A549 (cell line): Measurements from ENCODE around the gene ADCY2. TPM values are rescaled to one million over a fixed set of nuclear protein-coding genes. Genes with fewer than 3 reads are reported as not detected.

Source experiments
- ATAC-seq, 2 experiments: fragments of 200-7000 bp in 1 of 2; fragments of >200 bp in 1 of 2; cut with Nextera tagmentation in 1 of 2; cut with Tn5 transposase in 1 of 2; 3 replicates each; pipeline versions ENCODE4 v1.8.0 to v1.9.1; 2018 to 2020; ENCODE audit warnings: mild to moderate bottlenecking in 1 of 2, moderate library complexity in 1 of 2
- CTCF ChIA-PET: fragments of 300-600 bp; sonication (Branson Sonifier 250); formaldehyde crosslinking; extraction: SDS; loops from one replicate; lab custom pipeline; 2021; ENCODE audit warnings: antibody characterized with exemption, inconsistent platforms; lab: Yijun Ruan, JAX
- POLR2A ChIA-PET: fragments of 350-600 bp; formaldehyde crosslinking; extraction: SDS; loops from one replicate; lab custom pipeline; 2021; ENCODE audit warnings: antibody characterized with exemption, inconsistent platforms; lab: Yijun Ruan, JAX
- DNase-seq, 2 experiments: peaks; one replicate each; pipeline versions ENCODE4 v3.0.0 to v3.0.0-alpha.2; 2011 to 2016; ENCODE audit warnings: low read depth in 1 of 2, low spot score in 1 of 2
- FAIRE-seq: peaks from 2 replicates; lab custom pipeline; 2011; peaks lifted over from hg19 to GRCh38; lab: Jason Lieb, UNC
- H3K27ac ChIP-seq, 2 experiments: fragments of >200 bp; sonication (Bioruptor Twin); formaldehyde crosslinking; 3 replicates each; pipeline ENCODE4 v1.5.1; 2016 to 2017
- H3K4me1 ChIP-seq: fragments of >200 bp; sonication (Bioruptor Twin); formaldehyde crosslinking; 3 replicates; pipeline ENCODE4 v1.6.1; 2016
- H3K4me2 ChIP-seq: fragments of >200 bp; sonication (Bioruptor Twin); formaldehyde crosslinking; 3 replicates; pipeline ENCODE4 v1.6.1; 2016
- H3K4me3 ChIP-seq: fragments of >200 bp; sonication (Bioruptor Twin); formaldehyde crosslinking; 3 replicates; pipeline ENCODE4 v1.5.1; 2016
- H3K9me3 ChIP-seq: fragments of >200 bp; sonication (Bioruptor Twin); formaldehyde crosslinking; 3 replicates; pipeline ENCODE4 v1.6.1; 2016
- CBX8 ChIP-seq: fragments of 200-600 bp; sonication (generic); IDR thresholded peaks from 2 replicates; pipeline ENCODE4 v1.6.1; 2016
- CHD2 ChIP-seq: fragments of 150-350 bp; IDR thresholded peaks from 2 replicates; pipeline ENCODE4 v1.6.1; 2014; ENCODE audit warnings: low read length; ENCODE audit not compliant: partially characterized antibody
- CTCF ChIP-seq: fragments of >200 bp; sonication (Bioruptor Twin); formaldehyde crosslinking; IDR thresholded peaks from 3 replicates; pipeline ENCODE4 v1.5.1; 2016
- ELK1 ChIP-seq: fragments of 150-350 bp; IDR thresholded peaks from 2 replicates; pipeline ENCODE4 v1.6.1; 2014; ENCODE audit warnings: low read depth, mild to moderate bottlenecking, low read length
- FOXS1 ChIP-seq: fragments of 250-450 bp; sonication (Bioruptor Pico); IDR thresholded peaks from 2 replicates; pipeline ENCODE4 v1.5.0; 2020; ENCODE audit warnings: mild to moderate bottlenecking, moderate library complexity
- HEYL ChIP-seq: fragments of 250-450 bp; sonication (Bioruptor Pico); IDR thresholded peaks from 2 replicates; pipeline ENCODE4 v1.8.0; 2021; ENCODE audit warnings: mild to moderate bottlenecking, moderate library complexity
- HMGXB4 ChIP-seq: fragments of 250-450 bp; sonication (Bioruptor Pico); IDR thresholded peaks from 2 replicates; pipeline ENCODE4 v1.5.0; 2021; ENCODE audit warnings: mild to moderate bottlenecking, moderate library complexity, borderline replicate concordance
- HOXB13 ChIP-seq: fragments of 250-450 bp; sonication (Bioruptor Pico); IDR thresholded peaks from 2 replicates; pipeline ENCODE4 v1.5.0; 2020; ENCODE audit warnings: low read depth, mild to moderate bottlenecking, moderate library complexity
- JUNB ChIP-seq: fragments of >200 bp; sonication (Bioruptor Twin); formaldehyde crosslinking; IDR thresholded peaks from 2 replicates; pipeline ENCODE4 v1.6.1; 2016
- MAFK ChIP-seq: fragments of 450-650 bp; IDR thresholded peaks from 2 replicates; pipeline ENCODE4 v1.6.1; 2014; ENCODE audit not compliant: partially characterized antibody
- MYC ChIP-seq: IDR thresholded peaks from 2 replicates; pipeline ENCODE4 v1.6.1; 2012; ENCODE audit warnings: mild to moderate bottlenecking, inconsistent platforms, low read length, improper control_type of control experiment, borderline replicate concordance
- NFE2L2 ChIP-seq: fragments of 150-350 bp; conservative IDR thresholded peaks from 2 replicates; pipeline ENCODE4 v1.6.1; 2014; ENCODE audit warnings: low read length
- NR3C1 ChIP-seq: fragments of >200 bp; sonication (Bioruptor Twin); formaldehyde crosslinking; IDR thresholded peaks from 3 replicates; pipeline ENCODE4 v1.6.1; 2017
- PBX3 ChIP-seq: IDR thresholded peaks from 2 replicates; pipeline ENCODE4 v1.6.1; 2012
- PHF8 ChIP-seq: fragments of 200-600 bp; sonication (generic); IDR thresholded peaks from 2 replicates; pipeline ENCODE4 v1.6.1; 2016; ENCODE audit warnings: low read depth, mild to moderate bottlenecking, antibody characterized with exemption, moderate library complexity, borderline replicate concordance
- POLR2AphosphoS2 ChIP-seq: conservative IDR thresholded peaks from 2 replicates; pipeline ENCODE4 v1.6.1; 2012; ENCODE audit warnings: low read length, improper control_type of control experiment, inconsistent platforms
- RARB ChIP-seq: fragments of 250-450 bp; sonication (Bioruptor Pico); IDR thresholded peaks from 2 replicates; pipeline ENCODE4 v1.8.0; 2021; ENCODE audit warnings: mild to moderate bottlenecking, moderate library complexity
- RCOR1 ChIP-seq: fragments of 150-350 bp; IDR thresholded peaks from 2 replicates; pipeline ENCODE4 v1.6.1; 2014; ENCODE audit warnings: antibody characterized with exemption, low read length, low read depth
- TP53 ChIP-seq: fragments of 250-450 bp; sonication (Bioruptor Pico); IDR thresholded peaks from 2 replicates; pipeline ENCODE4 v1.5.0; 2021; ENCODE audit warnings: mild to moderate bottlenecking, moderate library complexity
- ZC3H11A ChIP-seq: fragments of 450-650 bp; IDR thresholded peaks from 2 replicates; pipeline ENCODE4 v1.6.1; 2014; ENCODE audit warnings: antibody characterized with exemption, mild to moderate bottlenecking
- ZNF302 ChIP-seq: fragments of 250-450 bp; sonication (Bioruptor Pico); IDR thresholded peaks from 2 replicates; pipeline ENCODE4 v1.9.0; 2021; ENCODE audit warnings: inconsistent platforms, mild to moderate bottlenecking, moderate library complexity
- WGBS: methylation state at CpG from one replicate; pipeline ENCODE4 v1.1.6; 2017; ENCODE audit errors: missing lambda C conversion rate; 5-methylcytosine and 5-hydroxymethylcytosine counted together
- polyA plus RNA-seq, 4 experiments: library from polyadenylated mRNA; depleted of rRNA in 3 of 4; stranded (reverse); fragments of >200 nt; fragmentation: RNase III in 1 of 4; extraction: RNeasy Plus Mini Kit Qiagen cat#74134 plus additional on column Dnase treatment in 1 of 4; gene quantifications; 2 replicates in 3 of 4; 3 replicates in 1 of 4; pipeline ENCODE4 v1.2.3, GENCODE V29; 2011 to 2017
- TF ChIP-seq, protein P1 (sequence below): fragments of >200 bp; sonication (Bioruptor Twin); formaldehyde crosslinking; IDR thresholded peaks from 2 replicates; pipeline ENCODE4 v1.6.1; 2016

ADCY2 gene
- polyA plus RNA-seq, 2 of the 4 experiments (the other 2 are of a cell fraction), result not detected

- TF ChIP-seq CTCF (no peak), PBX3 (no peak), RARB (CRISPR knock-in tag) (no peak), NFE2L2 (no peak), HMGXB4 (no peak), RCOR1 (no peak), NR3C1 (no peak)
- TF ChIP-seq, protein P1, sequence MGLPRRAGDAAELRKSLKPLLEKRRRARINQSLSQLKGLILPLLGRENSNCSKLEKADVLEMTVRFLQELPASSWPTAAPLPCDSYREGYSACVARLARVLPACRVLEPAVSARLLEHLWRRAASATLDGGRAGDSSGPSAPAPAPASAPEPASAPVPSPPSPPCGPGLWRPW, result no peak
Observed at GRCh38 chr5:7756453-7756852, 360.5 kb downstream of the ADCY2 start (continued).

- no peak overlapping the region for H3K4me2 ChIP-seq
- ChIA-PET CTCF (interaction anchor here (1.2 kb wide), 1 partner anchor 38 kb away, joined by 3 read pairs; no protein-coding TSS in a partner anchor), POLR2A (no interaction called here)
- no peaks in the 10 kb centered on the region for H3K4me1 ChIP-seq
- H3K9me3 ChIP-seq, result no peaks in the 10 kb centered on the region
- TF ChIP-seq ZNF302, result no peak
- TF ChIP-seq ELK1, result no peak
- no peak for TF ChIP-seq CBX8
- no peak for TF ChIP-seq CTCF
- no peak for TF ChIP-seq POLR2AphosphoS2
- no peak for TF ChIP-seq FOXS1 (CRISPR knock-in tag)
- TF ChIP-seq MYC, result no peak
- no peak for TF ChIP-seq JUNB
- no peak for TF ChIP-seq PHF8
- no peak for TF ChIP-seq CHD2
- TF ChIP-seq TP53 (CRISPR knock-in tag), result no peak
- TF ChIP-seq ZC3H11A, result no peak
- TF ChIP-seq, protein P1, result no peak
- TF ChIP-seq MAFK, result no peak
- no peak for TF ChIP-seq HEYL (CRISPR knock-in tag)
- TF ChIP-seq HOXB13 (CRISPR knock-in tag), result no peak
- no peak for TF ChIP-seq NR3C1
- H3K27ac ChIP-seq, result no peak overlapping the region
- DNase-seq (no peak), FAIRE-seq (no peak), ATAC-seq (no peak)
- 6% methylated on average over 7 of the region's 8 CpGs for WGBS
- no peak overlapping the region for H3K4me3 ChIP-seq
Observed at GRCh38 chr5:7759257-7759871, 363.4 kb downstream of the ADCY2 start.
